Vagina (tissue), 2 donors: Measurements from ENCODE around the gene TIE1. TPM values are rescaled to one million over a fixed set of nuclear protein-coding genes. Genes with fewer than 3 reads are reported as not detected.

Source experiments
- DNase-seq, 2 donors: peaks; one replicate each; pipeline ENCODE4 v3.0.0-alpha.2; 2017; ENCODE audit errors: extremely low spot score in 2 of 2
- H3K27ac ChIP-seq: fragments of 200-600 bp; sonication (generic); one replicate; pipeline ENCODE4 v1.5.1; 2019
- H3K27me3 ChIP-seq: fragments of 200-600 bp; sonication (generic); one replicate; pipeline ENCODE4 v1.5.1; 2019
- H3K36me3 ChIP-seq, 2 donors: fragments of 200-600 bp; sonication (generic); one replicate each; pipeline ENCODE4 v1.5.1; 2017 to 2019
- H3K4me1 ChIP-seq: fragments of 200-600 bp; sonication (generic); one replicate; pipeline ENCODE4 v1.5.1; 2019
- H3K4me3 ChIP-seq, 2 donors: fragments of 200-600 bp; sonication (generic); 1 replicate in 1 of 2; 2 replicates in 1 of 2; pipeline ENCODE4 v1.5.1; 2016 to 2019
- H3K9me3 ChIP-seq: fragments of 200-600 bp; sonication (generic); one replicate; pipeline ENCODE4 v1.5.1; 2019
- CTCF ChIP-seq, 3 experiments: fragments of 450-650 bp in 2 of 3; fragments of 200-600 bp in 1 of 3; sonication (generic) in 1 of 3; IDR thresholded peaks; one replicate each; pipeline ENCODE4 v1.5.1; 2017 to 2019; ENCODE audit warnings: antibody characterized with exemption in 3 of 3, mild to moderate bottlenecking in 2 of 3, moderate library complexity in 2 of 3
- POLR2A ChIP-seq, 2 donors: fragments of 450-650 bp; IDR thresholded peaks; one replicate each; pipeline ENCODE4 v1.6.1; 2017; ENCODE audit warnings: antibody characterized with exemption in 2 of 2, mild to moderate bottlenecking in 2 of 2, moderate library complexity in 2 of 2
- POLR2AphosphoS5 ChIP-seq, 2 donors: sonication (generic); formaldehyde crosslinking; IDR thresholded peaks; one replicate each; pipeline ENCODE4 v1.9.0; 2017; ENCODE audit warnings: antibody characterized with exemption in 2 of 2, mild to moderate bottlenecking in 2 of 2, low read depth in 1 of 2; ENCODE audit not compliant: insufficient read depth in 1 of 2
- intact Hi-C: fragments of 100-400 bp; cut with DNase I; formaldehyde crosslinking; loops from one replicate; pipeline ENCODE4 v1.15.1; 2023
- total RNA-seq: library from RNA; depleted of rRNA; stranded (reverse); fragments of >200 nt; gene quantifications from one replicate; pipeline ENCODE4 v1.2.3, GENCODE V29; 2016

The TIE1 gene
- total RNA-seq, 1 donor from 2014 or later = 36.1 TPM

DNA sequence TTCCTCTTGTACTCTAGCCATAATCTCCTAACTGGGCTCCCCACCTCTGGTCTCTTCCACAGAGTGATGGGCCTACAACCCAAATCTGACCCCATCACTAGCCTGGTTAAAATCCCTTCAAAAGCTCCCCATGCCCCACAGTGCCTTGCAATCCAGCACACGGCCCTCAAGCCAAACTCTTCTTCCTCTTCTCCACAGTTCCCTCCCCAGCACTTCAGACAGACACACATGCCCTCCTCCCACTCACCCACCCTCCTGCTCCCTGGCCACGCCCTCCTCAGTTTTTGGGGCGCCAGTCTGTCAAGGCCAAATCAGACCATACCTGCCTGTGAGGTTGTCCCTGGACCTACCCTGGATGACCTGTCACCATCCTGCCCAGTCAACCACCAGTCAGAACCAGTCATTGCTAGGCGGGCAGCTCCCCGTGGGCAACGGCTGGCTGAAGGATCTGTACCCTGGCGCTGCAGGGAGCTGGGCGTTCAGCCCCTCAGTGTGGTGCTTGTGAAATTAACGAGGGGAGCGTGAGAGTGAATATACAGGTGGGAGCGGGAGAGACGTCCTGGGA is 16.2 kb upstream of the TIE1 start:
- H3K27me3 ChIP-seq = no peaks in the 10 kb centered on the region
- TF ChIP-seq CTCF (IDR thresholded peaks at IDR 0.05) (no peak), POLR2AphosphoS5 (IDR thresholded peaks at IDR 0.05; ENCODE audit: insufficient read depth in 1 of 2, low read depth in 1 of 2) (no peak), POLR2A (IDR thresholded peaks at IDR 0.05) (no peak)
- H3K36me3 ChIP-seq = no peaks in the 10 kb centered on the region
- no peaks in the 10 kb centered on the region for H3K4me1 ChIP-seq
- H3K4me3 ChIP-seq = peak overlapping the region in 1 of 2 donors; percentile 33
- H3K9me3 ChIP-seq = no peaks in the 10 kb centered on the region
- no peak overlapping the region for H3K27ac ChIP-seq
- no peak for DNase-seq
- intact Hi-C loops = no loop called here

- TF ChIP-seq CTCF (IDR thresholded peaks at IDR 0.05) = no peak
- TF ChIP-seq POLR2AphosphoS5 (IDR thresholded peaks at IDR 0.05; ENCODE audit: insufficient read depth in 1 of 2, low read depth in 1 of 2) = peak; percentile 15 to 25
- no peak for TF ChIP-seq POLR2A (IDR thresholded peaks at IDR 0.05)
- Histone ChIP-seq H3K9me3 (no peaks in the 10 kb centered on the region), H3K27ac (no peak within 1 kb of the TSS), H3K36me3 (no peaks in the 10 kb centered on the region), H3K27me3 (no peaks in the 10 kb centered on the region), H3K4me1 (no peaks in the 10 kb centered on the region), H3K4me3 (peak within 1 kb of the TSS in 1 of 2 donors; percentile 33)
- intact Hi-C loops = no loop called here
- DNase-seq = no peak
Measured at GRCh38 chr1:43285269-43285990, 15.4 kb upstream of the TIE1 start, which contains the start of gene C1orf210. Gene C1orf210 (minus strand): TSS chr1:43285581. CDS start chr1:43283270, 2,311 bp downstream.

DNA sequence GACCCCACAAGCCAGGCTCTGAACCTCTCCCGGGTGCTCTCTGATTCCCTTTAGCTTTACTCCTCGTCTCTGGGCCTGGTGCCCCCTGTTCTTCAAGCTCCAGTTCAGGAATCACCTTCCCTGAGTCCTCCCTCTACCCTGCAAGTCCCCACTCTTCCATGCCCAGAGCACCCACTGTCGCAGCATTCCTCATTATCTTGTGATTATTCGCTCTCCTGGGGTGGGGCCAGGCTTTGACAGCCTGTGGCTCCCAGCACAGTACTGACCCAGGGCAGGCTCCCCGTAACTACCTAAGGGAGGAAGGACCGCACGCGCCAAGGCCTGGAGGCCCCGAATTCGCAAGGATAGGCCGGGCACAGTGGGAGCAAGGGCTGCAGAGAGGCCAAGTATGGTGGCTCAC is 14.7 kb upstream of the TIE1 start:
- intact Hi-C loops = no loop called here
- no peak for TF ChIP-seq CTCF (IDR thresholded peaks at IDR 0.05)
- no peak for TF ChIP-seq POLR2A (IDR thresholded peaks at IDR 0.05)
- TF ChIP-seq POLR2AphosphoS5 (IDR thresholded peaks at IDR 0.05; ENCODE audit: insufficient read depth in 1 of 2, low read depth in 1 of 2) = no peak
- no peaks in the 10 kb centered on the region for H3K4me1 ChIP-seq
- H3K27ac ChIP-seq = no peak overlapping the region
- H3K9me3 ChIP-seq = no peaks in the 10 kb centered on the region
- no peaks in the 10 kb centered on the region for H3K27me3 ChIP-seq
- no peak for DNase-seq
- H3K4me3 ChIP-seq = no peak overlapping the region
- no peaks in the 10 kb centered on the region for H3K36me3 ChIP-seq

DNA sequence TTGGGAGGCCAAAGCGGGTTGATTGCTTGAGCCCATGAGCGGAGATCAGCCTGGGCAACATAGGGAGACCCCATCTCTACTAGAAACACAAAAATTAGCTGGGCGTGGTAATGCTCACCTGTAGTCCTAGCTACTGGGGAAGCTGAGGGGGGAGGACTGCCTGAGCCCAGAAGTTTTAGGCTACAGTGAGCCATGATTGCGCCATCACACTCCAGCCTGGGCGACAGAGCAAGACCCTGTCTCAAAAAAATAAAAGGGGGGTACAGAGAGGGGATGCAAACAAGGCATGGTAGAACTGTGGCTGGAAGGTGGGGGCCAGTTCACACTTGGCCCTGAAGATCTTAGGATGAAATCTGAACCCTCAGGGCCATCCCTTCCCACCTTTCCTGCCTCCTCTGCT is 14.2 kb upstream of the TIE1 start:
- no peak overlapping the region for H3K27ac ChIP-seq
- no peaks in the 10 kb centered on the region for H3K4me1 ChIP-seq
- H3K9me3 ChIP-seq = no peaks in the 10 kb centered on the region
- TF ChIP-seq POLR2AphosphoS5 (IDR thresholded peaks at IDR 0.05; ENCODE audit: insufficient read depth in 1 of 2, low read depth in 1 of 2) (no peak), CTCF (IDR thresholded peaks at IDR 0.05) (no peak), POLR2A (IDR thresholded peaks at IDR 0.05) (no peak)
- H3K36me3 ChIP-seq = no peaks in the 10 kb centered on the region
- intact Hi-C loops = no loop called here
- no peak for DNase-seq
- H3K27me3 ChIP-seq = no peaks in the 10 kb centered on the region
- H3K4me3 ChIP-seq = no peak overlapping the region
